Stimulated activated memory B cell treated with anti-CD40 and anti-IgM and Interleukin-4, amounts not matched to agents 10 μg/mL and 1 μg/mL and 100 μg/mL, for 72 hours (primary cell): ENCODE results near the gene TBC1D4.
"Not testable (repeated sequence)": the region's sequence is repeated elsewhere in the genome, so short reads cannot be mapped to it uniquely, and the experiment has no call there.

Experiments used
- ATAC-seq: fragments of 150-1000 bp; cut with Tn5 transposase; 2 replicates; pipeline ENCODE4 v1.10.0; 2021
- H3K27ac Mint-ChIP-seq: one replicate; pipeline ENCODE4 v1.8.0; 2022; ENCODE audit warnings: mild to moderate bottlenecking, mixed read lengths
- H3K27me3 Mint-ChIP-seq: one replicate; pipeline ENCODE4 v1.8.0; 2022; ENCODE audit warnings: mixed read lengths
- H3K36me3 Mint-ChIP-seq: one replicate; pipeline ENCODE4 v1.8.0; 2022; ENCODE audit warnings: mixed read lengths
- H3K4me1 Mint-ChIP-seq: one replicate; pipeline ENCODE4 v1.8.0; 2022; ENCODE audit warnings: mixed read lengths
- H3K4me3 Mint-ChIP-seq: one replicate; pipeline ENCODE4 v1.8.0; 2022; ENCODE audit warnings: mild to moderate bottlenecking, moderate library complexity, mixed read lengths
- H3K9me3 Mint-ChIP-seq: one replicate; pipeline ENCODE4 v1.8.0; 2022; ENCODE audit warnings: mixed read lengths

The TBC1D4 gene

DNA sequence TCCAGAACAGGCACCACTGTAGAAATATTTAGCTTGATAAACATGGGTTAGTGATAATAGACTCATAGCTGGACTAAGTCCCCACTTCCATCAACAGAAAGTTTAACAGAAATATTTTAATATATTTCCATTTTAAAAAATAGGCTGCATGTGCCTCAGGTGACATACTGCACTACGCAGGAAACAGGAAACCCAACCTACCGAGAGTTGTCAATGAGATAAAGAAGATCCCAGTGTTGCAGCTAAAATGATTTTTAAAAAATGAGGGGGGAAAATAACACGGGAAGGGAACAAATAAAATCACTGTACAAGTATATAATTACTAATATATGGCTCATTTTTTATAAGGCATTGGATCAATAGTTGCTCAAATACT lies 154.8 kb downstream of the TBC1D4 start:
- Mint-ChIP-seq H3K27ac (peak overlapping the region; percentile 74), H3K36me3 (no peaks in the 10 kb centered on the region), H3K4me3 (peak overlapping the region; percentile 72), H3K27me3 (no peaks in the 10 kb centered on the region), H3K9me3 (no peaks in the 10 kb centered on the region), H3K4me1 (peaks cover 19% of the 10 kb centered on the region)
- ATAC-seq, result no peak

DNA sequence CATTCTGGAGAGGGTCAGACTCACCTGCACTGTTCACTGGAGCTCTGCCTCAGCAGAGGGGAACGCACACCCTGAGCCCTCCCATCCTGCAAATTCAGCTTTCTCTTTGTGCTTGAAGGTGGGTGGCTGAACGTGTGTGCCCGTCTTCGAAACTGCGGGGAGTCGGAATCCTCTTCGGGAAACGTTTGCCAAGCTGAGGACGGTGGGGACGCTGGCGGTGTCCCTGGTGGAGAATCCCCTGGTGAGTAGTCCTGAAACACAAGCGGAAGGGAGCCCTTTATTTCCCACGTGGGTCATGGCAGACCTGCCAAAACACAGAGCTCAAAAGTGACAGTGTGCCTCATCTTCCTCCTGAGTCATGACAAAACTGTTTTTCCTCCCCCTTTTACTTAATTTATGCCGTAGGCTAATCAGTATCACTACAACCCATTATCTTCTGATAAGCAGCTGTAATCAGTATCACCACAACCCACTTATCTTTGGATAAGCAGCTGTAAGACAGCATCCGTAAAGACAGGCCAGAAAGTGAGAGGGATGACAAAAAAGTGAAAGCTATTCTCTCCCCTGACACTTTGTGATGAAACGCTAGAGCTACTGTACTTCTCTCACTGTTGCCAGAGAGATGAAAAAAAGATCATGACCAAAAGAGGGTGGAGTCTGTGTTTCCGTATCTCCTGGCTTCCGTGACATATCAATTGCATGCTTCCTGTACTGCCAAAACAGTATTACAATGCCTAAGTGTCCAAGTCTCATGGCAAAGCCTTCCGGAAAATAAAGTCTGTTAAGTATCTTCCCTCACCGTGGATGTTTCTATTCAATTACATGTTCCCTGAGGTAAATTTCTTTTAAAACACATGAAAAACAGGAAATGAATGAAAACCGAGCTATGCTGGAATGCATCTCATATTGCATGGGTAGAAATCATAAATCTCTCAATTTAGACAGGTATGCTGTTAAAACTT lies 155.5 kb downstream of the TBC1D4 start:
- H3K9me3 Mint-ChIP-seq, result no peaks in the 10 kb centered on the region
- peak; percentile 81 for ATAC-seq
- H3K27me3 Mint-ChIP-seq, result no peaks in the 10 kb centered on the region
- peaks cover 19% of the 10 kb centered on the region for H3K4me1 Mint-ChIP-seq
- H3K36me3 Mint-ChIP-seq, result no peaks in the 10 kb centered on the region
- H3K27ac Mint-ChIP-seq, result peak overlapping the region; percentile 74
- peak overlapping the region; percentile 72 for H3K4me3 Mint-ChIP-seq

DNA sequence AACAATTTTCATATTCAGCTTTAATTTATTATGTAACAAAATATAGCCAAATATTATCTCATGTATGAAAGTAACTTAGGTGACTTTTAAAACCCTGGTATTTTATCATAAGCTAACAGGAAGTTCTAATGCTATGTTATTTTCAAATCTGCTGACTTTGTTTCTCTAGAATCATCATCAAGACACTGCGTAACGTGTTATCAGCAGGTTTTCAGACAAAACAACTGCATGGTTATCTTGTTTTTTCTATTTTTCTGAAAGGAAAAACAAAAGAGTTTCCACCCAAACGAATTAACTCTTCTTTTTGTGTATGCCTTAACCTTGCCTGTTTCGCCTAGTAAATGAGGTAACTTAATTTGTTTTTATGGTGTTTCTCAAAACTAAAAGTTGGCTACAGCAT lies 156.3 kb downstream of the TBC1D4 start:
- H3K9me3 Mint-ChIP-seq, result no peaks in the 10 kb centered on the region
- H3K36me3 Mint-ChIP-seq, result no peaks in the 10 kb centered on the region
- peaks cover 19% of the 10 kb centered on the region for H3K4me1 Mint-ChIP-seq
- peak overlapping the region; percentile 74 for H3K27ac Mint-ChIP-seq
- ATAC-seq, result no peak
- no peaks in the 10 kb centered on the region for H3K27me3 Mint-ChIP-seq
- H3K4me3 Mint-ChIP-seq, result peak overlapping the region; percentile 72

DNA sequence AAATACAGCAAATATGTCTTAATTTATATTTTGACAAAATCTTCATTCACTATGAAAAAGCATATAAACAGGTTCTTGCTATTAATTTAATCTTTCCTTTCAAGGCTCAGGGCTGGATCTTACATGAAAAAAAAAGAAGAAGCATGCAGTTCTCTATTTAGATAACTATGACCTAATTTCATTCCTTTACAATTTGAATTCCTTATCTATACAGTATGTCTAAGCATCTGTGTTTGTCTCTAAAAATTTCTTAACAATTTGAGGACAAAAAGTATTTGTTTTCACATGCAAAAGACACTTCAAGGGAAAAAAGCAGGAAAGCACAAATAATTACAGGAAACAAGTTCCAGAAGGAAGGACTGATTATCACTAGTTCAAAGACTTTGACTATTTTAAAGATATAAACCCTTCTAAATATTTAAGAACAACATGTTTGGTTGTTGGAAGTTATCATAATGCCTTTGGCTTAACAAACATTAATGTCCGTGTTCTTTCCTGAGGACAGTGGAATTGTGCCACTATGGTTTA lies 157.5 kb downstream of the TBC1D4 start:
- H3K4me1 Mint-ChIP-seq, result peaks cover 19% of the 10 kb centered on the region
- no peaks in the 10 kb centered on the region for H3K27me3 Mint-ChIP-seq
- no peaks in the 10 kb centered on the region for H3K9me3 Mint-ChIP-seq
- ATAC-seq, result no peak
- H3K4me3 Mint-ChIP-seq, result no peak overlapping the region
- no peaks in the 10 kb centered on the region for H3K36me3 Mint-ChIP-seq
- no peak overlapping the region for H3K27ac Mint-ChIP-seq

DNA sequence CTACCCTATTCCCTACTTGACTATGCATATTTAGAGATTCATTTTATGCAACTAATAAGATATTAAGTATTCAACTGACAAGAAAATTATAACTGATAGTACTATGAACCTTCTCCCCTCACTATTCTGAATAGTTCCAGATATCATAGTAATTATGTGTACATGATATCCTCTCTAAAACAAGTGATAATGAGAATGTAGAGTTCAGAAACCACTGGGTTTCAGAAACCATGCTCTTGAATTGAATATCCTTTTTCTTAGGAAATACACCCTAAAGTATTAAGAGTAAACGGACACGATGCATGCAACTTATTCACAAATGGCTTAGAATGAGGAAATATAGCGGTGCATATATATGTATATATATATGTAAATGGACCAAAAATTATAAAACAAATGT lies 160.9 kb downstream of the TBC1D4 start:
- Mint-ChIP-seq H3K36me3 (no peaks in the 10 kb centered on the region), H3K27ac (no peak overlapping the region), H3K9me3 (no peaks in the 10 kb centered on the region), H3K4me3 (no peak overlapping the region), H3K4me1 (peaks cover 10% of the 10 kb centered on the region), H3K27me3 (no peaks in the 10 kb centered on the region)
- no peak for ATAC-seq

DNA sequence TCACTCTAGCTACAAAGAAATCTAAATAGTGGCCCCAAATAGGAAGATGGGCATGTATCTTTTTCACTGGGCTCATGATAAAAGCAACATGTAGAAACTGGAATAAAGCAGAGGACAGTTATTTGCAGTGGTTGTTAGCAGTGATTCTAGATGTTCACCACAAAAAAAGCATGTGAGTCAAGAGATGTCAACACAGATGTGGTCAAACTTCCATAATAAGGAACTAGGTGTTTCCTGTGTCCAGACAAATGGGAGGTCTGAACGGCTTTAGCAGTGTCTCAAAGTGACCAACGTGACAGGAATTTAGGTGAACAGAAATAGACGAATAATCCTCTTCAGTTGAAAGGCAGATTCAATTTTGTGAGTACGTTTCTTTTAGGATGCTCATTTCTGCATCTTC lies 162.7 kb downstream of the TBC1D4 start:
- Mint-ChIP-seq H3K27ac (no peak overlapping the region), H3K27me3 (no peaks in the 10 kb centered on the region), H3K4me3 (no peak overlapping the region), H3K9me3 (no peaks in the 10 kb centered on the region), H3K4me1 (peaks cover 5% of the 10 kb centered on the region), H3K36me3 (no peaks in the 10 kb centered on the region)
- no peak for ATAC-seq

DNA sequence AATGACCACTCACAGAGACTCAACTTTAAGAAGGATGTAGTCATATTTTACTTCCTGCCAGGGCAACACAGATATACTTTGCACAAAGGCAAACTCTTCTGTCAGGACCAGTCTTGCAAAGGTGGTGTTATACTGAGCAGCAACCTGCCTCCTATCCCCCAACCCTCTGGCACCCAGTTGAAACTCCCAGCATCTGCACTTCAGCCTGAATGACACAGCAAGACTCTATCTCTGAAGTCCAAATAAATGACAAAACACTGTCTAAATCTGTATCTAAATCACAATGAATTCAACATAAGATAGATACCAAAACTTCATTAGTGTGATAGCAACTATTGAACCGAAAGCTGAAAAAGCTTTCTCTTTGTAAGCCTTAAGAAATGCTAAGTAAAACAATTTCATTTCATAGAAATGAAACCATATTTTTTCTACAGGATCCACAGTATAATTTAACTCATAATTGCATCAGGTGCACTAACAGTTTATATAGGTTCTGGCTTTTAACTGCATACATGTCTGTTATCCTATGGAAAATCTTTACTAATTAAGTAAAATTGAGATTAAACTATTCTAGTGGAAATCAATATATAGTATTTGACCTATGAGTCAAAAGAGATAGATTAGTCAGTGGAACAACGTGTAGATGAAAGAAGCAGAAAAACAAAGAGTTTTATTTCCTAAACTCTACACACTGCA lies 163.7 kb downstream of the TBC1D4 start:
- Mint-ChIP-seq H3K4me3 (no peak overlapping the region), H3K27me3 (no peaks in the 10 kb centered on the region), H3K36me3 (no peaks in the 10 kb centered on the region), H3K27ac (no peak overlapping the region), H3K4me1 (no peaks in the 10 kb centered on the region), H3K9me3 (no peaks in the 10 kb centered on the region)
- ATAC-seq, result no peak

DNA sequence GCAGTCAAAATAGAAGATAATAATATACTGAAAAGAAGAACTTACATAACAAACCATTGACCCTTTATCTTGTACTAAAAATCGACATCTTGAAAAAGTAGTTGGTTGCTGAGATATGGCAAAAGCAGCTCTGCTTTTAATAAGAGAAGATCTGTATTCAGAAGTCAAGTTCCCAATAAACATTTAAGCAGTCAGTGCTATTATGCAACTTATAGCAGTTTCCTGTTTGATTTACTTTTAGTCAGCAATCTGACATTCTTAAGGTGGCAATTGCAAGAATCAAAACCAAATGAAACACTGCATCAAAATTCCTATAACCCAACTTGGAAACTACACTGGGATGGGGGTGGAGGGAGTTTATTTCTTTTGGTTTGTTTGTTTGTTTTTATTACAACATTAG lies 165.5 kb downstream of the TBC1D4 start:
- peaks cover 3% of the 10 kb centered on the region for H3K27me3 Mint-ChIP-seq
- H3K4me3 Mint-ChIP-seq, result no peak overlapping the region
- no peaks in the 10 kb centered on the region for H3K9me3 Mint-ChIP-seq
- no peak overlapping the region for H3K27ac Mint-ChIP-seq
- no peak for ATAC-seq
- H3K36me3 Mint-ChIP-seq, result peaks cover 3% of the 10 kb centered on the region
- no peaks in the 10 kb centered on the region for H3K4me1 Mint-ChIP-seq

DNA sequence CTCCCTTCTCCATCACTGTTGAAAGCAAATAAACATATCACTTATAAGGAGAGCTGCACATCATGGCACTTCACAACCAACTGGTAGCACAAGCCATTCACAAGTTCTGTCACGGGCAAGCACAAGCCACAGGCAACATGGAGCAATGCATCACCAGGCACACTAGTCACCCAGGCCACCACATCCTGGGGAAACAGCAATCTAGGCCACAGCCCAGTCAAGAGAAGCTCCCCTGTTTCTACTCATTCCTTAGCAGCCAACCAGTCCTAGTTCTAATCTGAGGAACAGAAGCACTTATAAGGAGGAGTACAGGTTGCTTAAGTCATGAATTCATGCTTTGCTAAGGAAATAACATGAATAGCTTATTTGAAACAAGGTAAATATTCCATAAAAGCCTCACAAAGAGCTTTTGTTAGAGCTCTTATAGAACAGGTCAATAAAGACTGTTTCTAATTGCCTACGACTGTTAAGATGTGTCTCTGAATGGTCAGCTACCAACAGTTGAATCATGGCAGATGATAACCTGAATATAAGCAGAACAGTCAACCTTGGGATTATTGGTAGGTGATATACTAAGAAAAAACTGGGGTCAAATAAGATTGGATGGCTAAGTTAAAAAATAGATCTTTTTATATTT lies 169.0 kb downstream of the TBC1D4 start:
- H3K4me1 Mint-ChIP-seq, result peaks cover 14% of the 10 kb centered on the region
- ATAC-seq, result no peak
- peaks cover 11% of the 10 kb centered on the region for H3K27me3 Mint-ChIP-seq
- H3K4me3 Mint-ChIP-seq, result no peak overlapping the region
- H3K36me3 Mint-ChIP-seq, result peaks cover 10% of the 10 kb centered on the region
- H3K9me3 Mint-ChIP-seq, result peaks cover 2% of the 10 kb centered on the region
- no peak overlapping the region for H3K27ac Mint-ChIP-seq

DNA sequence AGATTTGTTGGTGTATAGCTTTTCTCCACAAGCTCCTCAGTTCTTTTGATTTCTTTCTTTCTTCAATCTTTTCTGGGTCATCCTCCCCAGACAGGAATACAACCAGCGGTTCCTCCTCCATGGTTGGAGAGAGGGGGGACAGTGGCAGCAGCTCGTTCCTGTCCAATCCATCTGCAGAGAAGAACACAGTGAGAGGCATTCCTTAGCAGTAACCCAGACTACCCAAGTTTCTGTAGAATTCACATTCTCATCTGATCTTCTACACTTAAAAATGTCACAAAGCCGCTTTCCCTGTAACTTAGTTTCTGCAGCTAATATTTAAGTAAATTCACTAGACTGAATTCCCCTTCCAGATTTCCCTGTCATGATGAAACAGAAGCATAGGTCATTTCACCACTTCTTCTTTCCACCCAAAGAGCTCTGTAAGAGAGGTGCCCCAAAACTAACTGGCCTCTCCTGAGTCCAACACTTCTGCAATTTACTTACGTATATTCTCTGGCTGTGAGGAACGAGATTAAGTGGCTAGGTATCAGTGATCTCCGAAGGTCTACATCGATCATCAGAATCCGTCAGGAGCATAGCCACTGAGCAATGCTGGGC lies 171.9 kb downstream of the TBC1D4 start:
- H3K4me3 Mint-ChIP-seq, result peak overlapping the region; percentile 96
- ATAC-seq, result peak; percentile 90
- H3K9me3 Mint-ChIP-seq, result peaks cover 2% of the 10 kb centered on the region
- H3K36me3 Mint-ChIP-seq, result peaks cover 12% of the 10 kb centered on the region
- H3K27me3 Mint-ChIP-seq, result peaks cover 11% of the 10 kb centered on the region
- H3K4me1 Mint-ChIP-seq, result peaks cover 24% of the 10 kb centered on the region
- H3K27ac Mint-ChIP-seq, result peak overlapping the region; percentile 95

DNA sequence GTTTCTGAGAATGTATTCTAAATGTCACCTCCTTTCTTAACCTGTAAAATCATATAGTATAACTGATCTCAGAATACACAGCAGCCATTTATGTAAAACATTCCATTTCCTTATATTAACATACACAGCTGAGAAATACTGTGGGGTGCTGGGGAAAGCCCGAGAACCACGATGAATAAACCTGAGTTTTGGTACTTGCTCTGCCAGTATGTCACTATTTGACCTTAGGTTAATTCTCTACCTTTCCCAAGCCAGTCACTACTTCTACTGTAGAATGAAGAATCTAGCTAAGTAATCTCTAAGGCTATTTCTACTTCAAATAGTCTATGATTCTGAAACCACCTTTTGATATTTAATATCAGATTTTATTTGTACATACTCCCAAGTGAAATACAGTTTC lies 173.7 kb downstream of the TBC1D4 start:
- H3K4me1 Mint-ChIP-seq, result peaks cover 31% of the 10 kb centered on the region
- H3K27me3 Mint-ChIP-seq, result peaks cover 11% of the 10 kb centered on the region
- peak overlapping the region; percentile 30 for H3K27ac Mint-ChIP-seq
- ATAC-seq, result peak; percentile 71
- H3K9me3 Mint-ChIP-seq, result peaks cover 7% of the 10 kb centered on the region
- peaks cover 21% of the 10 kb centered on the region for H3K36me3 Mint-ChIP-seq
- H3K4me3 Mint-ChIP-seq, result peak overlapping the region; percentile 44

DNA sequence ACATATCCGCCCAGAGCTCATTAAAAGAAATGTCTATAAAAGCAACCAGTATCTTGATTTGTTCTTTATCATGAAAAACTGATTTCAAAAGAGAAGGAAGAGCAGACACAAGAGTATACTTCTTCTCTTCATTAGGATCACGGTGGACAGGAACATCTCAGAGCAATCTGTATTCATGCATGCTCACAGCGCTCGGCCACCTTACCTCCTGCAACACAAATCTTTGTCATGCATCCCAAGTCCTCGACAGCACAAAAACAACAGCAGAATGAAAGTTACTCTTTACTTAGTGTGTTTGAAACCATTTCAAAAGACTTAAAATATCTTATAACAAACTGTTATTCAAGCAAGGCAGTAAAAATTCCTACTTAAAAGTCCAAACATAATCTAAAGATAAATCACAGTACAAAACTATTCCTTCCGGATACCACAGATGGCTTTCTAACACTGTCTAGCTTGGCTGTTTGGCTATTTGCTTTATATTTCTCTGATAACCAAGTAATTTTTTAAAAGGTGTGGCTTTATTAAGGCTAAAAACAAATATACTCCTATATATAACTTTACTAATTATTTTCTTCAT lies 174.5 kb downstream of the TBC1D4 start:
- Mint-ChIP-seq H3K4me3 (peak overlapping the region; percentile 13), H3K27ac (peak overlapping the region; percentile 30), H3K36me3 (peaks cover 21% of the 10 kb centered on the region), H3K4me1 (peaks cover 31% of the 10 kb centered on the region), H3K9me3 (peaks cover 7% of the 10 kb centered on the region), H3K27me3 (peaks cover 11% of the 10 kb centered on the region)
- ATAC-seq, result no peak

DNA sequence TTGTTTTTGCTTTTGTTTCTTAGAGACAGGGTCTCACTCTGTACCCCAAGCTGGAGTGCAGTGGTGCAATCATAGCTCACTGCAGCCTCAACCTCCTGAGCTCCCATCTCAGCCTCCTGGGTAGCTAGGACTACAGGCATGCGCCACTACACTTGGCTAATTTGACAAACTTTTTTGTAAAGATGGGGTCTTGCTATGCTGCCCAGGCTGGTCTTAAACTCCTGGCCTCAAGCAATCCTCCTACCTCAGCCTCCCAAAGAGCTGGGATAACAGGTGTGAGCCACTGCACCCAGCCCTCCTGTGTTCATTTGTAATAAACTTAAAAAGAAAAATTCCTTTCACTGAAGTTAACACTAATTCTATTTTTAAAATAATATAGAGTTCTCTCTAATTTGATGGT lies 175.0 kb downstream of the TBC1D4 start:
- H3K27ac Mint-ChIP-seq, result peak overlapping the region; percentile 30
- peaks cover 11% of the 10 kb centered on the region for H3K27me3 Mint-ChIP-seq
- H3K9me3 Mint-ChIP-seq, ATAC-seq, H3K4me3 Mint-ChIP-seq: not testable (repeated sequence)
- peaks cover 21% of the 10 kb centered on the region for H3K36me3 Mint-ChIP-seq
- H3K4me1 Mint-ChIP-seq, result peaks cover 31% of the 10 kb centered on the region

DNA sequence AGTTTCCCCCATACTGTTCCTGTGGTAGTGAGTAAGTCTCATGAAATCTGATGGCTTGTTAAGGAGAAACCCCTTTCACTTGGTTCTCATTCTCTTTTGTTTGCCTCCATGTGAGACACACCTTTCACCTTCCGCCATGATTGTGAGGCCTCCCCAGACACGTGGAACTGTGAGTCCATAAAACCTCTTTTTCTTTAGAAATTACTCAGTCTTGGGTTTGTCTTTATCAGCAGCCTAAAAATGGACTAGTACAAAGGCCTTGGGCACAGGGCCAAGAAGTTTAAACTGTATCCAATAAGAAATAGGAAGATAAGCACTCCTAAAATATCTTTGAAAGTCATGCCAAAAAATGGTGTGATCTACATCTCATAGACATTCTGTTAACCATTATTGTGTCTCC lies 176.9 kb downstream of the TBC1D4 start:
- H3K9me3 Mint-ChIP-seq, result peaks cover 4% of the 10 kb centered on the region
- H3K27me3 Mint-ChIP-seq, result no peaks in the 10 kb centered on the region
- peaks cover 28% of the 10 kb centered on the region for H3K4me1 Mint-ChIP-seq
- H3K27ac Mint-ChIP-seq, result no peak overlapping the region
- peaks cover 11% of the 10 kb centered on the region for H3K36me3 Mint-ChIP-seq
- no peak for ATAC-seq
- no peak overlapping the region for H3K4me3 Mint-ChIP-seq
